OCI-LY7 (cell line): ENCODE measurements around the gene ARFGEF2. TPM values are rescaled to one million over a fixed set of nuclear protein-coding genes. Genes with fewer than 3 reads are reported as not detected.

ENCODE experiments used
- BruUV-seq: library from RNA; stranded (reverse); fragments of 400-500 nt; replicated peaks from 2 replicates; lab custom pipeline; 2021; lab: Mats Ljungman, UMichigan
- CTCF ChIA-PET: fragments of 300-600 bp; sonication (Branson Sonifier 250); formaldehyde crosslinking; loops from one replicate; lab custom pipeline; 2022; ENCODE audit warnings: antibody characterized with exemption; ENCODE audit not compliant: unreplicated experiment; lab: Charles Lee
- POLR2A ChIA-PET: fragments of 300-600 bp; sonication (Branson Sonifier 250); formaldehyde crosslinking; loops from one replicate; lab custom pipeline; 2022; ENCODE audit warnings: antibody characterized with exemption; lab: Charles Lee
- DNase-seq: peaks from one replicate; pipeline ENCODE4 v3.0.0-alpha.2; 2015; ENCODE audit warnings: low spot score
- H2AFZ ChIP-seq: fragments of 200-600 bp; sonication (generic), shearing (Covaris generic); 2 replicates; pipeline ENCODE4 v1.6.1; 2014; ENCODE audit warnings: mild to moderate bottlenecking, antibody characterized with exemption, low read length, moderate library complexity
- H3K27ac ChIP-seq: fragments of 200-600 bp; sonication (generic); 2 replicates; pipeline ENCODE4 v1.5.1; 2014; ENCODE audit warnings: mixed run types, low read depth, mild to moderate bottlenecking, moderate library complexity, low read length, inconsistent platforms; ENCODE audit not compliant: poor library complexity, severe bottlenecking
- H3K36me3 ChIP-seq: fragments of 200-600 bp; sonication (generic); 2 replicates; pipeline ENCODE4 v1.6.1; 2014; ENCODE audit warnings: mild to moderate bottlenecking, antibody characterized with exemption, low read length, moderate library complexity, mixed read lengths; ENCODE audit not compliant: insufficient read depth
- H3K4me1 ChIP-seq: fragments of 200-600 bp; sonication (generic); 2 replicates; pipeline ENCODE4 v1.5.1; 2014; ENCODE audit warnings: mild to moderate bottlenecking, low read length; ENCODE audit not compliant: insufficient read depth, poor library complexity, severe bottlenecking
- H3K4me2 ChIP-seq: fragments of 200-600 bp; sonication (generic); 2 replicates; pipeline ENCODE4 v1.6.1; 2014; ENCODE audit warnings: mild to moderate bottlenecking, low read length
- H3K4me3 ChIP-seq: fragments of 200-600 bp; sonication (generic); 2 replicates; pipeline ENCODE4 v1.5.1; 2014; ENCODE audit warnings: mild to moderate bottlenecking, low read depth, low read length; ENCODE audit not compliant: poor library complexity, severe bottlenecking
- H3K79me2 ChIP-seq: fragments of 200-600 bp; sonication (generic); 2 replicates; pipeline ENCODE4 v1.6.1; 2016; ENCODE audit warnings: low read depth, mild to moderate bottlenecking, low read length, moderate library complexity, mixed read lengths; ENCODE audit not compliant: insufficient read depth
- H3K9me2 ChIP-seq: fragments of 200-600 bp; sonication (generic); 2 replicates; pipeline ENCODE4 v1.6.1; 2016; ENCODE audit warnings: mild to moderate bottlenecking, low read length, mixed read lengths; ENCODE audit not compliant: insufficient read depth
- H3K9me3 ChIP-seq: fragments of 200-600 bp; sonication (generic); 2 replicates; pipeline ENCODE4 v1.6.1; 2014; ENCODE audit warnings: mild to moderate bottlenecking, mixed run types, low read length, mixed read lengths
- H4K20me1 ChIP-seq: fragments of 200-600 bp; sonication (generic); 2 replicates; pipeline ENCODE4 v1.6.1; 2014; ENCODE audit warnings: mild to moderate bottlenecking, antibody characterized with exemption, low read length, moderate library complexity, mixed read lengths; ENCODE audit not compliant: insufficient read depth
- EZH2phosphoT487 ChIP-seq: fragments of 200-600 bp; sonication (generic); IDR thresholded peaks from 2 replicates; pipeline ENCODE4 v1.6.1; 2018; ENCODE audit warnings: low read depth, borderline replicate concordance, mild to moderate bottlenecking, mixed run types, antibody characterized with exemption, low read length, moderate library complexity, mixed read lengths
- intact Hi-C: fragments of 100-400 bp; cut with micrococcal nuclease; formaldehyde crosslinking; loops from one replicate; pipeline ENCODE4 v1.10.0; 2022; ENCODE audit not compliant: unreplicated experiment
- total RNA-seq, 2 experiments: library from RNA; depleted of rRNA in 1 of 2; stranded (reverse); fragments of >200 nt in 1 of 2; shearing (Covaris generic) in 1 of 2; gene quantifications; 2 replicates each; pipeline ENCODE4 v1.2.3, GENCODE V29; 2014 to 2022
- TF ChIP-seq, protein P1 (sequence below): fragments of 200-600 bp; sonication (generic); conservative IDR thresholded peaks from 2 replicates; pipeline ENCODE4 v1.5.1; 2014; ENCODE audit warnings: mild to moderate bottlenecking, antibody characterized with exemption, low read length, moderate library complexity, mixed read lengths

The ARFGEF2 gene
- total RNA-seq, 2 experiments from 2014 or later: 23.4 to 42.1 TPM

DNA sequence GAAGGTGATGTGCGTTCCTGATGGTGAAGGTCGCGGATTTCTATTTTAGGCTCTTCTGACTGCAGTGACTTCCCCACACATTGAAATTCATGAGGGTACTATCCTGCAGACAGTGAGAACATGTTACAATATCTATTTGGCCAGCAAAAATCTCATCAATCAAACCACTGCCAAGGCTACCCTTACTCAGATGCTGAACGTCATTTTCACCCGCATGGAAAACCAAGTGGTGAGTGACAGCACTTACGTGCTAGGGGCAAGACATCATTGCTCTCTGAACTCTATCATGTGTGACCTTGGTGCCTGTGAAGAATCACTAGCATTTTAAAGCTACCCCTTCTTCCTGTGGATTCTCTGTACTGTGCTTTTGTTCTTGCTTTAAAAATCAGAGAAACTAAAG is 31.1 kb downstream of the ARFGEF2 start:
- BruUV-seq: no TSS peak
- CTCF ChIA-PET: no interaction called here
- Histone ChIP-seq H3K9me2 (no peaks in the 10 kb centered on the region), H3K9me3 (no peaks in the 10 kb centered on the region), H3K4me2 (no peak overlapping the region), H3K36me3 (peaks cover 93% of the 10 kb centered on the region), H3K4me3 (no peak overlapping the region), H3K4me1 (no peaks in the 10 kb centered on the region), H4K20me1 (no peaks in the 10 kb centered on the region), H2AFZ (no peak overlapping the region), H3K79me2 (no peaks in the 10 kb centered on the region), H3K27ac (no peak overlapping the region)
- DNase-seq: no peak
- TF ChIP-seq, protein P1, sequence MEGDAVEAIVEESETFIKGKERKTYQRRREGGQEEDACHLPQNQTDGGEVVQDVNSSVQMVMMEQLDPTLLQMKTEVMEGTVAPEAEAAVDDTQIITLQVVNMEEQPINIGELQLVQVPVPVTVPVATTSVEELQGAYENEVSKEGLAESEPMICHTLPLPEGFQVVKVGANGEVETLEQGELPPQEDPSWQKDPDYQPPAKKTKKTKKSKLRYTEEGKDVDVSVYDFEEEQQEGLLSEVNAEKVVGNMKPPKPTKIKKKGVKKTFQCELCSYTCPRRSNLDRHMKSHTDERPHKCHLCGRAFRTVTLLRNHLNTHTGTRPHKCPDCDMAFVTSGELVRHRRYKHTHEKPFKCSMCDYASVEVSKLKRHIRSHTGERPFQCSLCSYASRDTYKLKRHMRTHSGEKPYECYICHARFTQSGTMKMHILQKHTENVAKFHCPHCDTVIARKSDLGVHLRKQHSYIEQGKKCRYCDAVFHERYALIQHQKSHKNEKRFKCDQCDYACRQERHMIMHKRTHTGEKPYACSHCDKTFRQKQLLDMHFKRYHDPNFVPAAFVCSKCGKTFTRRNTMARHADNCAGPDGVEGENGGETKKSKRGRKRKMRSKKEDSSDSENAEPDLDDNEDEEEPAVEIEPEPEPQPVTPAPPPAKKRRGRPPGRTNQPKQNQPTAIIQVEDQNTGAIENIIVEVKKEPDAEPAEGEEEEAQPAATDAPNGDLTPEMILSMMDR: no peak
- no peak for TF ChIP-seq EZH2phosphoT487
- intact Hi-C loops: no loop called here
- POLR2A ChIA-PET: interaction anchor here (1.9 kb wide), 1 partner anchor 8 kb away, joined by 4 read pairs; no protein-coding TSS in a partner anchor

DNA sequence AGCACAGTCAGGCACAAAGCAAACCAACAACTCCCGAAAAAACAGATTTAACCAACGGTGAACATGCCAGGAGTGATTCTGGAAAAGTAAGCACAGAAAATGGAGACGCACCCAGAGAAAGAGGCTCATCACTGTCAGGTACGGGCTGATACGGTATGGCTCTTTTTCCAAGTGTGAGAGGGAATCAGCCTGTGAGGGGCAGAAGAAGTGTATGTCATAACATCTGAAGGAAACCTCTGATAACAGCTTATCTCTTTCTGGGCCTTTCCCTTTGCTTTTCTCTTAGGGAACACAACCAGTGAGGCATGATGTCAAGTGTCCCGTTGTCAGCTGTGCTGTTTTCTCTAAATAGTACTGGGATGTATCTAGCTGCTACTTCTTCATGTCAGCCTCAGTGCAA is 32.1 kb downstream of the ARFGEF2 start:
- CTCF ChIA-PET: no interaction called here
- DNase-seq: no peak
- no peaks in the 10 kb centered on the region for H3K4me1 ChIP-seq
- no peaks in the 10 kb centered on the region for H3K9me2 ChIP-seq
- peaks cover 93% of the 10 kb centered on the region for H3K36me3 ChIP-seq
- POLR2A ChIA-PET: interaction anchor here (1.9 kb wide), 1 partner anchor 9 kb away, joined by 4 read pairs; no protein-coding TSS in a partner anchor
- TF ChIP-seq, protein P1: no peak
- TF ChIP-seq EZH2phosphoT487: no peak
- intact Hi-C loops: no loop called here
- H3K27ac ChIP-seq: no peak overlapping the region
- H3K4me3 ChIP-seq: no peak overlapping the region
- no peaks in the 10 kb centered on the region for H4K20me1 ChIP-seq
- no peak overlapping the region for H2AFZ ChIP-seq
- no TSS peak for BruUV-seq
- no peaks in the 10 kb centered on the region for H3K79me2 ChIP-seq
- no peak overlapping the region for H3K4me2 ChIP-seq
- H3K9me3 ChIP-seq: no peaks in the 10 kb centered on the region

DNA sequence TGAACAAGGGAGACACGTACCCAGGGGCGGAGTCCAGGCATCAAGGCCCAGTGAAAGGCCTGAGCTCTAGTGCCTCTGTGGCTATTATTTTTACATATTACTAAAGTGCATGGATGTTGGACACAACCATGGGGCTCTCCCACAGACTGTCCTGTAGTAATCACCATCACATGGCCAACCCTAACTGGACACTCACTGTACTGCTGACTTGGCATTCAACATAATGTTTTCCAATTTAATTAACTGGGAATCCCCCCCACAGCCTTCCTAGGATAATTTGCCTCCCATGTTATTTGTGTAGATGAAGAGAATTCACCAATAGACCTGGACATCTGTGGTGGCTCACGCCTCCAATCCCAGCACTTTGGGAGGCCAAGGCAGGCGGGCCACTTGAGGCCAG is 34.5 kb downstream of the ARFGEF2 start:
- H3K9me3 ChIP-seq: no peaks in the 10 kb centered on the region
- no TSS peak for BruUV-seq
- no peaks in the 10 kb centered on the region for H3K4me1 ChIP-seq
- H3K9me2 ChIP-seq: no peaks in the 10 kb centered on the region
- POLR2A ChIA-PET: interaction anchor here (0.6 kb wide), 1 partner anchor 993 kb away, joined by 3 read pairs; no protein-coding TSS in a partner anchor
- H2AFZ ChIP-seq: no peak overlapping the region
- no peaks in the 10 kb centered on the region for H3K79me2 ChIP-seq
- no peak for DNase-seq
- CTCF ChIA-PET: no interaction called here
- no peak overlapping the region for H3K27ac ChIP-seq
- TF ChIP-seq EZH2phosphoT487: no peak
- TF ChIP-seq, protein P1: no peak
- peaks cover 86% of the 10 kb centered on the region for H3K36me3 ChIP-seq
- H3K4me3 ChIP-seq: no peak overlapping the region
- no peak overlapping the region for H3K4me2 ChIP-seq
- no peaks in the 10 kb centered on the region for H4K20me1 ChIP-seq
- intact Hi-C loops: no loop called here
